ENCODE results near the gene IVNS1ABP.
A peak's percentile ranks its signal among the peaks of the same experiment; 100 is the strongest.
"Not testable (repeated sequence)": the region's sequence is repeated elsewhere in the genome, so short reads cannot be mapped to it uniquely, and the experiment has no call there.

Gene IVNS1ABP

GRCh38 chr1:185292237-185292636 is 24.8 kb downstream of the IVNS1ABP start:
- no peak for DNase-seq (ENCODE audit: low read depth)

- DNase-seq (ENCODE audit: low read depth): no peak
Observed at GRCh38 chr1:185291652-185292051, 25.4 kb downstream of the IVNS1ABP start.

GRCh38 chr1:185291159-185291558 is 25.9 kb downstream of the IVNS1ABP start:
- no peak for DNase-seq (ENCODE audit: low read depth)

- no peak for DNase-seq (ENCODE audit: low read depth)
Observed at GRCh38 chr1:185289880-185290279, 27.2 kb downstream of the IVNS1ABP start.

GRCh38 chr1:185288435-185288834 is 28.6 kb downstream of the IVNS1ABP start:
- no peak for DNase-seq (ENCODE audit: low read depth)

GRCh38 chr1:185287451-185287850 is 29.6 kb downstream of the IVNS1ABP start:
- no peak for DNase-seq (ENCODE audit: low read depth)

- DNase-seq (ENCODE audit: low read depth): no peak
Observed at GRCh38 chr1:185284533-185285276, 32.3 kb downstream of the IVNS1ABP start.

GRCh38 chr1:185284116-185284515 is 32.9 kb downstream of the IVNS1ABP start:
- DNase-seq (ENCODE audit: low read depth): no peak

- no peak for DNase-seq (ENCODE audit: low read depth)
Observed at GRCh38 chr1:185281245-185281644, 35.8 kb downstream of the IVNS1ABP start.

GRCh38 chr1:185280589-185280988 is 36.5 kb downstream of the IVNS1ABP start:
- no peak for DNase-seq (ENCODE audit: low read depth)

GRCh38 chr1:185279571-185279970 is 37.5 kb downstream of the IVNS1ABP start:
- DNase-seq (ENCODE audit: low read depth): peak; percentile 1

GRCh38 chr1:185271921-185272320 is 45.1 kb downstream of the IVNS1ABP start:
- DNase-seq (ENCODE audit: low read depth): no peak

GRCh38 chr1:185268352-185268751 is 48.7 kb downstream of the IVNS1ABP start:
- DNase-seq (ENCODE audit: low read depth): no peak

GRCh38 chr1:185267701-185268100 is 49.3 kb downstream of the IVNS1ABP start:
- no peak for DNase-seq (ENCODE audit: low read depth)

- no peak for DNase-seq (ENCODE audit: low read depth)
Observed at GRCh38 chr1:185267301-185267700, 49.7 kb downstream of the IVNS1ABP start.

- DNase-seq (ENCODE audit: low read depth): no peak
Observed at GRCh38 chr1:185265314-185265713, 51.7 kb downstream of the IVNS1ABP start.

GRCh38 chr1:185263780-185264179 is 53.3 kb downstream of the IVNS1ABP start:
- DNase-seq (ENCODE audit: low read depth): no peak

- DNase-seq (ENCODE audit: low read depth): no peak
Observed at GRCh38 chr1:185263292-185263691, 53.8 kb downstream of the IVNS1ABP start.

- DNase-seq (ENCODE audit: low read depth): no peak
Observed at GRCh38 chr1:185262151-185262550, 54.9 kb downstream of the IVNS1ABP start.

GRCh38 chr1:185260611-185261010 is 56.4 kb downstream of the IVNS1ABP start:
- no peak for DNase-seq (ENCODE audit: low read depth)

- DNase-seq (ENCODE audit: low read depth): no peak
Observed at GRCh38 chr1:185258676-185259075, 58.4 kb downstream of the IVNS1ABP start.

- DNase-seq (ENCODE audit: low read depth): no peak
Observed at GRCh38 chr1:185257950-185258208, 59.2 kb downstream of the IVNS1ABP start.

GRCh38 chr1:185257116-185257949 is 59.7 kb downstream of the IVNS1ABP start:
- not testable (repeated sequence) for DNase-seq (ENCODE audit: low read depth)

GRCh38 chr1:185255595-185255994 is 61.4 kb downstream of the IVNS1ABP start:
- not testable (repeated sequence) for DNase-seq (ENCODE audit: low read depth)
